SK-N-SH (cell line): Measurements from ENCODE around the gene EPHX1.
"Not testable (repeated sequence)": the region's sequence is repeated elsewhere in the genome, so short reads cannot be mapped to it uniquely, and the experiment has no call there.

ENCODE experiments used
- CTCF ChIP-seq: fragments of 200-600 bp; sonication (generic); IDR thresholded peaks from 2 replicates; pipeline ENCODE4 v1.6.1; 2017; ENCODE audit warnings: antibody characterized with exemption, mild to moderate bottlenecking, moderate library complexity
- EZH2phosphoT487 ChIP-seq: fragments of 200-600 bp; sonication (generic); IDR thresholded peaks from 2 replicates; pipeline ENCODE4 v1.6.1; 2017; ENCODE audit warnings: low read depth, mixed run types, mild to moderate bottlenecking, antibody characterized with exemption, moderate library complexity, borderline replicate concordance
- POLR2AphosphoS5 ChIP-seq: IDR thresholded peaks from 2 replicates; pipeline ENCODE4 v1.6.1; 2012; ENCODE audit warnings: low read depth, low read length
- ZBTB33 ChIP-seq: IDR thresholded peaks from 2 replicates; pipeline ENCODE4 v1.4.0; 2012; ENCODE audit warnings: low read depth, borderline replicate concordance

- not testable (repeated sequence) for TF ChIP-seq ZBTB33, CTCF, POLR2AphosphoS5, EZH2phosphoT487
Observed at GRCh38 chr1:225815090-225815489, 5.2 kb downstream of the EPHX1 start.
